Suppressor macrophage (primary cell): ENCODE data around the gene TSPAN11.
A peak's percentile ranks its signal among the peaks of the same experiment; 100 is the strongest.
"Not testable (repeated sequence)": the region's sequence is repeated elsewhere in the genome, so short reads cannot be mapped to it uniquely, and the experiment has no call there.

Experiments used
- DNase-seq, 4 experiments: peaks; one replicate each; pipeline ENCODE4 v3.0.0-alpha.2; 2020 to 2022

The TSPAN11 gene

DNA sequence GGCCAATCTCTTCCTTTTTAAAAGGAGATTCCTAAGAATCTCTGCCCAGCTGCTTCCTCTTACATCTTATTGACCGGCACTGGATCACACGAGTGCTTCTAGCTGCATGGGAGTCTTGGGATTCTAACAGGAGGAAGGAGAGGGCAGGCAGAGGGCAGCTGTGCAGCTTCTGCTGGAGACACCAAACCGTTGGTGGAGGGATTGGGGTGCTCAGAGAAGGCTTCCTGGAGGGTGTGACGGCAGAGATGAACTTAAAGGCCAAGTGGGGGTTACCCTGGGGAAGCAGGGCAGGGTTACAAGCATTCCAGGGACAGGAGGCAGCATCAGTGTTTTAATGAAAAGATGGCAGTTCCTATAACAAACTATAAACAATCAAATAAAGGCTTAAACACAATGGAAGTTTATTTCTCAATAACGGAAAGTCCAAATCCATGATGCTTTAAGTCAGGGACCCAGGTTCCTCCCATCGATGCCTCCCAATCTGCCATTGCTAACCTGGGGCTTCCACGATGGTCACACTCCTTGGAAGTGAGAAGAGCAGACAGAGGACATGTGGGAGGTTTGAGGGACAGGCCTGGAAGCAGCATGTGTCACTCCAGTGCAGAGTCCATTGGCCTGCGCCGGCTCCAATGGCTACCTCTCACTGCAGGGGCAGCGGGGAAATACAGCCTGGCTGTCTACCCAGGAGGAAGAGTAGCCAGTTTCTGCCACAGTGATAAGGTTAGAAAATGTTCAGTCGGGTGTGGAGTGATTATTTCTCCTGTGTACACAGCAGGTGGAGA, 94.0 kb downstream of the TSPAN11 start:
- DNase-seq = no peak

DNA sequence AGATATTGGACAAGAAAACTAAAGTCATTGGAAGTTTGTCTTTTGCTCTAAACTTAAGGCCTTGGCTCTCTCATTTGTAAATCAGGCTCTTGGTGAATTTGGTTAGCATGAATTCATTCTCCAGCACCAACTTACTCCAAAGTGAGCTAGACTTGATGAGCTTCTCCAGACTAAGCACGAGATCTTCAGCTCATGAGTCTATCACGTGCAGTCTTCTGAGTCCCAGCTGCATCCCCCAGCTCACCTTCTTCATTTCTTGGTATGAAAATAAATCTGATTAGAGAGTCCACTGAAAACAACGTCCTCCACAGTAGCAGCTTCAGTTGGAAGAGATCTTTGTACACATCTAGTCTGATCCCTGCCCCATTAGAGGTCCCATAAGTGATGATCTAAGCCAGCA, 94.6 kb downstream of the TSPAN11 start:
- DNase-seq = no peak

DNA sequence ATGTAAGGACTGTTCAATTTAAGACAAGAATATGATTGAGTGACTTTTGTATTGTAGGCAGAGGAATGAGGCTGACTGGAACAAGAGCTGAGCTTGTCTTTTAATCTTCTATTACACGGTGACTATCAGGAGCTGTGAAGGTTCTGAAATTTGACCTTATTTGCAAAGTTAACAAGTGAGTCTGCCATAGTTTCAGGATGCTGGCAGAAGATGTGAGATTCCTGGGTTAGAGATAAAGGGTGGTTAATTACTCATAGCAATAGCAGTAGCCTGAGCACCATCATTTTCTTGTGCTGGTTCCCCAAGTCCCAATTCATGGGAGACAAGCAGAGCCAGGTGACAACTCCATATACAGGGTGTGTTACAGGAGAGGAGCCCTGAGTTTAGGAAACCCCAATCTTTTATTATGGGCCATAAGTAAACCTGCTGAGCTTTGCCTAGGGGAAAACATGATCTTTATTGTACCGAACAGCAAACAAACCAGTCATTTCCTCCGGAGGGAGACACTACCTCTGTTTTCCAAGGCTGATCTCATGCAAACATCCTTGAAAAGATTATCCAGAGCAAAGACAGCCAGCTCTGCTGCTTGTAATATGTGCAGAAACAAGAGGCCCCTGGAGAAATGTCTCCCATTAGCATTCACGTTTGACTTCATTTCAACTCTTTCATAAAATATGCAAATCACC, 95.4 kb downstream of the TSPAN11 start:
- DNase-seq = no peak

DNA sequence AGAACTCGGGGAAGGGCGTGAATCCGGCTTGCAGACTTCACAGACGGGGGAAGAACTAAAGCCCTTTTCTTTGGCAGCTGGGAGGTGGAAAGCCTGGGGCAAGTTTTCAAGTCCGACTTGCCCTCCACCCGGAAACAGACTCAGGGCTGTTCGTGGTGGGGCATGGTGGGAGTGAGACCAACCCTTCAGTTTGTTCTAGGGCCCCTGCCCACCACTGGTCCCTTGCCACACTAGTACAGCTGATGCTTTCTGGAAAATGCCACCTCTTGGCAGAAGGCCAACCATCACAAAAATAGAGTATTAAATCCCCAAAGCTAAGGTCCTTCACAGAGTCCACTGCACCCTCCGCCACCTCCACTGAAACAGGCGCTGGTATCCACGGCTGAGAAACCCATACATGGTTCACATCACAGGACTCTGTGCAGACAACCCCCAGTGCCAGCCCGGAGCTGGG, 96.8 kb downstream of the TSPAN11 start:
- DNase-seq = no peak

DNA sequence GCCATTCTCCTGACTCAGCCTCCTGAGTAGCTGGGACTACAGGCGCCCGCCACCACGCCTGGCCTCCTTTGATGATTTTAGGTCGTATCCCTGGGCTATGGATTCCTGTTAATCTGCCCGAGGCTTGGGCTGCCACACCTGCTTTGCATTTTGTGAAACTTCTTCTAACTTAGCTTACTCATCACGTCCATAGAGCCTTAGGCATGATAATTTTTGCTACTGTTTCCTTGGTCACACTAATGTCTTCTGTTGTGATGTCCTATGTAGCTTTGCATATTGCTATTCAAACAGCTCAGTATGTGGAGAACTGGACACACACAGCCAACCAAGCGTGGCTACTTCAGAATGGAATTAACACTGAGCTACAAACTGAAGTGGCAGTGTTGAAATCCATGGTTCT, 99.7 kb downstream of the TSPAN11 start:
- DNase-seq = no peak

DNA sequence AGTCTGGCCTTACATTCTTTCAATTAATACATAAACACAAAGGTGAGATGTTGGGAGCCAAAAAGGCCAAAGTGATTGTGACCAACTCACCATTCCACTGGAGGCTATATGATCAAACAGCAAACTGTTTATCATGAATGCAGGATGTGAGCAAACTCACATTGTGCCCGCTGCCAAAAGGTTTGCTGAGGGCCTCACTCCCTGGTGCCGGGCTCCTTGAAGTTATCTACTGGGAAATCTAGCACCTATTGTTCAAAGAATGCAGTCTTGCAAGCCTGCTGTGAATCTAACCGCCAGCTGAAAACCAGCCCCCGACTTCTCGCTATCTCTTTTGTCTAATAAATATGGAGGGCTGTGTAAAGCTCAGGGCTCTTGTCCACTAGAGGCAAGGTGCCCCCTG, 100.5 kb downstream of the TSPAN11 start:
- DNase-seq = not testable (repeated sequence)

DNA sequence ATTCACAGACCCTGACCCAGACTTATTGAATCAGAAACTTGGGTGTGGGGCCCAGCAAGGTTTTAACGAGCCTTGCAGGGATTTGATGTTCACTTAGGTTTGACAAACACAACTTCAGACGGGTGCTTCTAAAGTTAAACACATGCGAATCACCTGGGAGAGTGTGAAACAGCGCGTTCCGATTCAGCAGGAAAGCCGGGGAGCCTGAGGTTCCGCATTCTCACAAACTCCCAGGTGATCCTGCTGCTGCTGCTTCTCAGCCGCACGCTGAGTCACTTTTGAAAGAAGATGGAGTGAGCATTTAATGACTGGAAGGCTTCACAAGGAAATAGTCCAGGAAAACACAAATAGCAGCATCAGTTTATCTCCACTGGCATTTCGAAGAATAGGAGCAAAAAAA, 102.9 kb downstream of the TSPAN11 start:
- no peak for DNase-seq

DNA sequence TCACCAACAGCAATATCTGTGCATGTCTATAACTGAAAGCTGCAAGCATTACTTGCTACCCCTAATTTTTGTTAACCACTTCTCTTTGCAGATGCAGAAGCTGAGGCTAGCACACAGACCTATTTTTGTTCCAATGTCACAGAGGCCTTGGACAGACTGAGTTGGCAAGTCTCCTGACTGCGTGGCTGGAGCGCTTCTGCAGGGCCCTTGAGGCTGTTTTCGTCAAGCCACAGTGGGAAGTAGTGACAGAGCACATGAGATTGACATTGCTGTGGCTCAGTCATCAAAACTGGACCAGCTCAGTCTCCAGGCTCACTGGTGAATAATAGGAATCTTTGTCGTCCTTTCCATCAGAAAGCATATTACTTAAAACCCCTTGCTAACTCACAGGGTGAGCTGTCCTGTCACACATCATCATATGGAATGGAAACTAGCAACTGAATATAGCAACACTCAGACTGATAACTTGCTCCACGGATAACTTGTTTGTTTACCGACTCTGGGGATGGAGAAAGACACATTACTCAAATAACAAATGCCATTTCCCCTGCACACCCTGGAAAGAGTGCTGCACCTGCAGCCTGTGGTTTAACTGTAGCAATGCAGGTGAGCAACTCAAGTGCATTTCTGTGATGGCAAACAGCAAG, 103.5 kb downstream of the TSPAN11 start:
- peak; percentile 51 to 73 (median 66) for DNase-seq

DNA sequence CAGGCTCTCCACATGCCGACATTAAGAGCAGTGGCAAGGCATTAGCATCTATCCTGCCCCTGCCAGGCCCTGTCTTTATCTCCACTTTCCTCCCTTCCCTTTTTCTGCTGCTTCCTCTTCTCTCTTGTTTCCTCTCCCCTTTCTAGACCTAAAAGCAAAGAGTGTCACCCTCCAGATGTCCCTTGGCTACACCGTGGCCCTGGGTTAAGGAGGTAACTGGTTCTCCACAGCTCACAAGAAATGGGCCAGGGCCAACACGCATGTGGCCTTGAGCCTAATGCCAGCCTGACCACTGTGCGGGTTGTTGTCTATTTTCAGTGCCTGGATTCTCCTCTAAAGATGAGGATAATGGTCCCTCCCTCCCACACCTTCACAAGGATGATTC, 105.4 kb downstream of the TSPAN11 start:
- DNase-seq = no peak

DNA sequence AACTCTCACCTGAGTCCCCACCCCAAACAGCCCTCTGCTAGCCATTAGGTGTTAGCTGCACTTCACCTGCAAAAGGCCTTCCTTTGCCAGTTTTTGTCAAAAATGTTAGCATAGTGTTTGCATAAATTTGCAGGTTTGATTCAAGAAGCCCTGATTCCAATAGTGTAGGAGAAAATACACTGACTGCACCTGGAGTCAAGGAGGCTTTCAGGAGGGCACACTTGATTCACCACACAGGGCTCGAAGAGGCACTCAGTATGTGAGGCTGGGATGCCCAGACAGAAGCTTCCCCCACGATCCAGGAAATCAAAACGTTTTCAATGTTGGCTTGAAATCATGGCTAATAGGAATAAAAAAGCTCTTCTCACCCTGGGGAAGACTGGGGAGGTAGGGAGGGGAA, 106.6 kb downstream of the TSPAN11 start:
- no peak for DNase-seq

DNA sequence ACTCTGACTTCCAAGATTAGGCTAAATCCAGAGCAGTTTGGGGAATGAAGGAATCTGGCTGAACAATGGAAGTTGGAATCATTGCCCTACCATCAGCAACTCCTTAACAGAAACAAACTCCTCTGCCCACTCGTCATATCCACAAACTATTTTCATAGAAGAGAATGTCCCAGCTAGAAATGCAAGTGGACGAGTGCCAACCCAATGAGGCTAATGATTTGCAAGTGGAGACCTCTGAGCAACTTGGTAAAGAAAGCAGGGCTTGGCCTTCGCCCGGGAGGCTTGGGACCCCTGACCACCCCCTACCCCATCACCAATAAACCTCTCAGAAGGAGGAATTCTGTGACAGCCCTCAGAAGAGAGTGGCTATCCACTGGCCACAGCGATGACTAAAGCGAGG, 107.1 kb downstream of the TSPAN11 start:
- no peak for DNase-seq

DNA sequence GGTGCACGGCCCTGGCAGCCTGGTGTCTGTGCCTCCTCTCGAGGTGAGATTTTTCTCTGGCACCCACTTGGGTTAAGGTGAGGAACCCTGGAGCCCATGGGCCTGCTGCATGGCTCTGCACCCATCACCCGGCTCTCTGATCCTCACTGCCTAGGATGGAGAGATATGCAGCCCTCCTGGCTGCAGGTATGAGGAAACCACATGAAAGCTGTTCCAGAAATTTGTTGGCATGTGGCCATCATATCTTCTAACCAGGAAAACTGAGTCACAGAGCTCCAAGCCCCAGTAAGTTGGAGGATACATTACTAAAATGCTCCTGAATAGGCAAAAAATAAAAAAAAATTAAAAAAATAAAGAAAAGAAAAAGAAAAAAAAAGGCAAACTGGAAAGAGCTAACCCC, 107.8 kb downstream of the TSPAN11 start:
- DNase-seq = no peak

DNA sequence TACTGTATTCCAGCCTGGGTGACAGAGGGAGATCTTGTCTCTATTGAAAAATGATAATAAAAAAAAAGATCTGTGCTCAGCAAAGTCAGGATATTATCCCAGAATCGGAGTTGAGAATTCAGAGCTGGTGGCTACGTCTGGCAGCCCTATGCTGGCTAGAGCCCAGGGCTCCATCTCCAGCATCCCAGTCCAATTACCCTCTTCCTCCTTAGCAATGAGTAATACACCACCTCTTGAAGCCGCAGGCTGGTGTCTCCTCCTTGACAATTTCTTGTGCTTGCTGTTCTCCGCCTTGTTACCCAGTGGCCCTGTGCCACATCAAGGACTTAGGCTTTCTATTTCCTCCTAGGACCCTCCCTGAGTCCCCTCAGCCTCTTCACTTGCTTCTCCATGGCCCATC, 108.7 kb downstream of the TSPAN11 start:
- DNase-seq = no peak

DNA sequence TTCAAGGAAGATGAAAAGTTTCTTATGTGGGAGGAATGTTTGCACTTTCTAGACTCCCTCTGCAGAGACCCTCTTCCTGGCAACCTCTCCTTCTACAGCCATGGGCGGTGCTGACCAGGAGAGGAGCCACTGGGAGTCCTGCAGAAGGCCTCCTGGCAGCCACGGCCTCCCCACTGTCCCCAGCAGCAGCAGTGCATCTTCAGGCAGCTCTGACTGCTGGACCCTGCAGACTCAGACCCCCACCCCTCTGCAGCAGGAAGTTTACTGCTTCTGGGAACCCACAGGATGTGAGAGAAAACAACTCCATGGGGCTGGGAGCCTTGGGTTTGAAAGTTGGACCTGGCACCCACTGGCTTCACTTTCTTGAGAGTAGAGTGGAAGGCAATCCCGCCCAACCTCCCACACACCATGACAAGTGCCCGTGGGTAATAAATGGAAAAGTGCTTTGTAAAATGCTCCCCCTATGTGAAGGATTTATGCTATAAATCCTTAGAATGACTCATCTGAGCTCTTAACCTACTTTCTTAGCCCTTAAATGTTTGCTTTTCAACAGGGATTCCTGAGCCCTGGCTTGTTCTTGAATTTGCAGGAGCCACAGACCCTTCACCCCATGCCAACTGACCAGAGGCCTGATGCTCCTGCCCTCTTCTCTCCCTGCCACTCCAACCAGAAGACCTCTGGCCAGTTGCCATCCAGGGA, 109.6 kb downstream of the TSPAN11 start:
- DNase-seq = no peak

DNA sequence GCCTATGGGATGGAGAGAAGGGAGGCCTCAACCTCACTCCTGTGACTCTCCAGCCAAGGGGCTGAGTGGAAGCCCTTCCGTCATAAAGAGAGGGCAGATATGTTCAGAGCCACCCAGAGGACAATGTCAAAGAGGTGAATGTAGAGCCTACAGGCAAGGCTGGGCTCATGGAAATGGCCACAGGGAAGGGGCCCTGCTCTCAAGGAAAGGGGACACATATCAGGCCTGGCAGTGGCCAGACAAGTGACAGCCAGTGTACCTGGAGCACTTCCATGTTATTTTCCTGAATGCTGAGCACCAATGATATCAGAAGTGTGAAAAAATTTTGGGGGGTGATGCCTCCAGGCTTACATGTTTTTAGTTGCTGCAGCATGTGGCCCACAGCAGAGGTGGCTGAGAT, 110.5 kb downstream of the TSPAN11 start:
- no peak for DNase-seq

DNA sequence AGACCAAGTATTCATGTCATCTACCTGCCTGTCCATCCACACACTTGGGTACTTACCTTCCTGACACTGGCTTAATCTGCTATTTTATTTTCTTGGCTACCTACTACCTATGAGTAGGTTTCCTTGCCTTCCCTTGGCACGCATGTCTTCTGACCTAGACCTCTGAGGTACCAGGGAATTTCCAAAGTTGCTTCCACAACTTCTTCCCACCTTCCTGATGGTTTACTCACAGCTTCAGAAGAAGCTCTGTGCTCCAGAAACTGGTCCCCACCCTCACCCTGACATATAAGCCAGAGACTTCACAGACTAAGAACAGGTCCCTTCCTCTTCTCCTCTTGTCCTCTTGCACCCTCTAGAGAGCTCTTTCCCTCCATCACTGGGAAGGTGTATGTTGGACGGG, 111.4 kb downstream of the TSPAN11 start:
- DNase-seq = no peak

DNA sequence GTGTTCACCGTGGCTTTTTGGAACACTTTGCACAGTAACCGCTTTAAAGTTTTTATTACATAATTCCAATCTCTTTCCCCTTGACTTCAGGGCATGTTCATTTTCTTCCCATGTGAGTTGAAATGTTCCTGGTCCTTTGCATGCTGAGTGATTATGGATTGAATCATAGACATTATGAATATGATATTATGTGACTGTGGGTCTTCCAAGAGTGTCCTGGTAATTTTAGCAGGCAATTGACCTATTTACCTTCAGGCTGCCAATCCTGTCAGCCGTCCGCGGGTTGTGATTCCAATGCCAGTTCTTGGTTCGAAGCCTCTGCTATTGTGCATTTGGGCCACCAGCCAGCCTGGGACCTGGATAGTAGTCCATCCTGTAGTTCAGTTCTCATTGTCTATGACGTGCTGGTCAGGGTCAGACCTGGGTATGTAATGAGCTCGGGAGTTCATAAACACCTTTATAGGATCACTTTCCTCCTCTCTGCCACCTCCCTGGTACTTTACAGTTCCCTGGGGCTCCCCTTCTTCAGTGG, 114.6 kb downstream of the TSPAN11 start:
- no peak for DNase-seq
